Measurements from ENCODE around the gene KIF2C.
"Not testable (repeated sequence)": the region's sequence is repeated elsewhere in the genome, so short reads cannot be mapped to it uniquely, and the experiment has no call there.

The KIF2C gene

DNA sequence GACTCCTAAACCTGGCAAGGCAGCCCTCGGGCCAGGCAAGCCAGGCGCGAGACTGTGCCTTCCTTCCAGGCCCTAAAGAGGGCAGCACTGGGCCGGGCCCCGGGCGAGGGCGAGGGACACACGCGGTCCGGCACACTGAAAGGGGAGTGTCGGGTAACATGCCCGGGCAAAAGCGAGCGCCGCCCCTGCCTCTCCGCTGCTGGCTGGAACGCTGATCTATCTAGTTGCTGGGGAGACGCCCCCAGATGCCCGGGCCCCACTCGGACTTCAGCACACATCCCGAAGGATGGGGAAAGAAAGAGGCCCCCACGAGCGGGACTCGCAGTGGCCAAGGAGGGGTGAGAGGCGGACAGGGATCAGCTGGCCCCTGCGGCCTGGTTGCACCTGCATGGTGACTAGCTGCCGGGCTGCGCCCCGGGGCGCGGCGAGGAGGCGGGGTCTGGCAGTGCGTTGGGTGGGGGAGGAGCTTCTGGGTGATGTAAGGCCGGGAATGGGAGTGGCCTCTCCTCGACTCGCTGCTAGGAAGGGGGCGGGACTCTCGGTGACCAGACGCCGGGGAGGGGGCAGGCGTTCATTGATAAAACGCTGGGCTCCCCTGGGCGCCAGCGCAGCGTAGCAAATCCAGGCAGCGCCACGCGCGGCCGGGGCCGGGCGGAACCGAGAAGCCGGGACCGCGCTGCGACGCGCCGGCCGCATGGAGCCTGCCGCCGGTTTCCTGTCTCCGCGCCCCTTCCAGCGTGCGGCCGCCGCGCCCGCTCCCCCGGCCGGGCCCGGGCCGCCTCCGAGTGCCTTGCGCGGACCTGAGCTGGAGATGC, 60.3 kb downstream of the KIF2C start, which contains the start of gene PLK3:
TSS of gene PLK3 (plus strand) at position 608 of the 815 bp plus-strand sequence. CDS start at position 695, 87 bp downstream.
- peak; percentile 99 to 100 for DNase-seq

GRCh38 chr1:44801491-44802305, 62.1 kb downstream of the KIF2C start:
- peak; percentile 54 to 58 for DNase-seq

- peak in 1 of 2 donors; percentile 35 for DNase-seq
These were observed 62.8 kb downstream of the KIF2C start for GRCh38 chr1:44802306-44803061.

GRCh38 chr1:44803062-44803311, 63.4 kb downstream of the KIF2C start:
- DNase-seq = no peak

GRCh38 chr1:44803312-44804095, 63.9 kb downstream of the KIF2C start:
- DNase-seq = no peak

- no peak for DNase-seq
These were observed 65.8 kb downstream of the KIF2C start for GRCh38 chr1:44805311-44806024.

DNA sequence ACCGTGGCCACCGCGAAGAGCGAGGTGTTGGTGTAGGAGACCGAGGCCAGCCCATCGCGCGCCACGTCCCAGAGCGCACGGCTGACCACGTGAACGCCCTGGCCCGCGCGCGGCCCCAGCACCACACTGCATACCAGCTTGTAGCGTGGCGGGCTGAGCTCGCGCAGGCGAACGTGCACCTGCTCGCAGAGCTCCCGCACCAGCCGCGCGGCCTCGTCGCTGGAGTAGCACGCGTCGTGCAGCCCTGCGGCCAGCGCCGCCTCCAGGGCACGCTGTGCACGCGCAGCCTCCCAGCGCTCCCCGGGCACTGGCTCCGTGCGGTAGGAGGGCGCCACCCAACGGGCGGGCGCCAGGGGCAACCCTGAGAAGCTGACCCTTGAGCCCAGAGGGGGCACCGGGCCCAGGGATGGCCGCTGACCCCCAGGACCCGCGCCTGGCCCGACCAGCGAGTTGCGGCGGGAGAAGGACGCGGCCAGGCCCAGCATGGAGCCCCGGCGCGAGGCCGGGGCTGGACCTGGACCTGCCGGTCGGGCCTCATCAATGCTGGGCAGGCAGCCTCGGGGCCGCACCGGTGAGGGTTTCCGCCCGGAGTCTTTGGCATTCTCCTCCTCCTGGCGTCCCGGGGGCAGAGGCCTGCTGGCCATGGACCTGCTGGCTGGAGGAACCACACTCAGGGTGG, 66.5 kb downstream of the KIF2C start:
- no peak for DNase-seq

GRCh38 chr1:44806704-44807363, 67.2 kb downstream of the KIF2C start, which contains the start of gene DYNLT4:
TSS of gene DYNLT4 (minus strand) at chr1:44807351. CDS start at chr1:44806668, 683 bp downstream.
- no peak for DNase-seq

DNA sequence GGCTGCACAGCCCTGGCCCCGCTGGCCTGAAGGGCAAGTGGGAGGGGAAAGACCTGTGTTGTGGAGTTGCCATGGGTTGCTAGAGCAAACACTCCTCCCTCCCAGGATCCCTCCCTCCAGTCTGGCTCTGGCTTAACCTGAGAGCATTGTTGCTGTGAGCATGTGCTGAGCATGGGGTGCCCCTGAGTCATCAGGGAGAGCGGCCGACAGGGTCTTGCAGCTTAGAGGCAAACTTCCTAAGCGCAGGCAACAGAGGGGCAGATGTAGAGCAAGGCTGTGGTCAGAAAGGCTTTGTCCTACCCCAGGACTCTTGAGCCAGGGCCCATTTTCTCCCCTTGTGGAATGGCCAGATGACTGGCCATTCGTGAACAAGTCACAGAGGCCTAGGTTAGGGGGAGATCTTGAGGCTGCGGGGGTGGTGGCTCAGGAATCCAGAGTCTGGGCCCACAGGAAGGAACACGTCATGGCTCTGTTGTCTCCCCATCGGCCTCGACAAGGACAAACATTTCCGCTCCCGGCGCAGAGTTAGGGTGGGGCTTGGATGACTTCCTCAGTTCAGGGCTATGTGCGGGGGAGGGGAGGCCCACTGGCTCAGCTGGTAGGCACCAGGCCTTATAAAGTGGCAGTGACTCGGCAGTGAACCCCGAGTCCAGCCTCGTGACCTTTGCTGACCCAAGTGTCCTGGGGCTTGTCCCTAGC, 67.9 kb downstream of the KIF2C start:
- DNase-seq = peak; percentile 89 to 92

DNA sequence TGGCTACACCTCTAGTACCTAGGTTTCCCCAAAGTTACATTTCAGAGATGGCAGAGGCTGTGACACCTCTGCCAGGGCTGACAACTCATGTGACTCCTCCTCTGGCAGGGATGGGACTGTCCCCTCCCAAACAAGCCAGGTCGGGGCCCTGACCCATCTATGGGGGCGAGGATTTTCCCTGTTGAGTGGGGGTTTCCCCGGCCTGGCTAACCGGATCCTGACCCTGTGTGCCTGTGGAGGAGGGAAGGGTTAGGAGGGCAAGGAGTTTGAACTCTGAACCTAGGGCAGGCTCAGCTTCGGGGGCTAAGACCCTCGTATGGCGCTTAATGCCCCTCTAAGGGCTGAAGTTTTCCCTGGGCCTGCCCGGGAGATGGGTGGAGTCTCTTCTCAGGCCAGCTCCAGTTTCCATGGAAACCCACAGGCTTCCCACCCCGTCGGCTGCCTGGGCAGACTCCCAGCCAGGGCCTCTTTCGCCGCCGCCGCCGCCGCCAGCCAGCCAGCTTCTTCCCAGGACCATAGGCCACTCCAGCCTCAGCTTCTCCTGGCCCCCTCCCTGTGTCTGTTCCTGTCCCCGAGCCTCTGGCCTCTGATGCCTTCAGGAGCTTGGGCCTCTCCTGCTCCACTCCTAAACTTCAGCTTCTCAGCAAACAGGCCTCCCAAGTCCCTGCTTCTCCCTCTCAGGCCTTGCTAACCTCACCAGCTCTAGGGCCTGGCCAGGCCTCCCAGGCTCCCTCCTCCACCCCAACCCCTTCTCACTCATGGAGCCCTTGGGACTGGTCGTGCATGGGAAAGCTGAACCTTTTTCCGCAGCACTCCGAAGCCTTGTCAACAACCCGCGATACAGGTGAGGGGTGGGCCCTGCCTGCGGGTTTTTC, 68.7 kb downstream of the KIF2C start, which contains the start of gene BTBD19:
TSS of gene BTBD19 (plus strand) at position 461 of the 875 bp plus-strand sequence. CDS start at position 759, 298 bp downstream.
- DNase-seq = peak; percentile 76 to 85

DNA sequence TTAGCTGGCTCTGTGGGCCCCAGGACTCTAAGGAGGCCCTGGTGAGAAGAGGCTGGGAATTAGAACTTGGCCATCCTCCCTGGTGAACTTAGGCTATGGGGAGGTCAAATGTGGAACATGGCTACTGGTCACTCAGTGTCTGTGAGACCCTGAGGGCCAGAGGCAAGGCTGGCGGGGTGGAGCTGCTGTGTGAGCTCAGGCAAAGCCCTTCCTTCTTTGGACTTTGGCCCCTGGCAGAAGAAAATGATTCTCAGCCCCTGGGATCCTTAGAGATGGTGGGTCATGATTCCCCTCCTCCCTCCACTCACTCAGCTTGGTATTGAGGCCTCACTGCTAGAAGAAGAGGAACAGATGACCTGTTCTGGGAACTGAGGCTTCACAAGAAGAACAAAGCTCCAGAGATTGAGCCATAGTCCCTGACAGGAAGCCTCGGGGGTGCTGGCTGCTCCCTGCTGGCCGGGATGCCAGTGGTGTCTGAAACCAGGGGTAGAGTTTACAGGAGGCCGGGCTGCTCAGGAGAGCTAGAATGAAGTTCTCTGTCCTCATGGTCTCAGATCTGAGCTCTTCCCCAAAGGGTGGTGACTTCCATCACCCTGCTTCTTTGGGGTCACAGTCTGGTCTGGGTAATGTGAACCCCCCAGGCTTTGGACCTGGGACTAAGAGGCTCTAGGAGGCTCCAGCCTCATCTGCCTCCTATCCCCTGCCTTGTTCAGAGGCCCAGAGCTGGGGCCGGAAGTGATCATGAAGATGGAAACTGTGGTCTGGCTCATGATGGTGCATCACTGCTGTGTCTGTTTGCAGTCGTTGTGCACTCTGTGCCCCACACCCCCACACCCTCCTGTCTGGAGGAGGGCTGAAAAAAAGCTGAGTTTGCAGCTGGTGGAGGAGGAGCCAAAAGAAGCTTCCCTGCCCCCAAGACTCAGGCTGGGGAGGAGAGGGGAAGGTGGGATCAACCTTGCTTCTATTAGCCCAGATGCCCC, 69.6 kb downstream of the KIF2C start:
- peak; percentile 87 to 91 for DNase-seq

DNA sequence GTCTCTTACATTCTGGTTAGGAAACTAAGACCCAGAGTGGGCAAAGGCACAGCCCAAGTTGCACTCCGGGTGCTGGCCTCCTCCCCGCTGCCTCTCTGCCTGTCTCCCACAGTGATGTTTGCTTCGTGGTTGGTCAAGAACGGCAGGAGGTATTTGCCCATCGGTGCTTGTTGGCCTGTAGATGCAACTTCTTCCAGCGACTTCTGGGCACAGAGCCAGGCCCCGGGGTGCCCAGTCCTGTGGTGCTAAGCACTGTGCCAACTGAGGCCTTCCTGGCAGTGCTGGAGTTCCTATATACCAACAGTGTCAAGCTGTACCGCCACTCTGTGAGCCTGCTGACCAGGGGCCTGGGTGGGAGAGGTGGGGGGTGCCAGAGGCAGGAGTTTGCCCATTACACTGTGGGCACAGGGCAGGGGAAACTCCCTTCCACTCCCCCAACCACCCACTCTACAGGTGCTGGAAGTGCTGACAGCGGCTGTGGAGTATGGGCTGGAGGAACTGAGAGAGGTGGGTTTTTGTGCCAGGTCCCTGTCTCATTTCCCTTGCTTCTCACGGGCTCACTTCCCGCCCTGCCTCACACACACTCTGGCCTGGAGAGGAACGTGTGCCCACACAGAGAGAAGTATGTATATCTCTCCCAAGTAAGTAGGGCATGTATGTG, 70.6 kb downstream of the KIF2C start:
- DNase-seq = peak; percentile 53 to 56

GRCh38 chr1:44810762-44811105, 71.1 kb downstream of the KIF2C start:
- not testable (repeated sequence) for DNase-seq

- DNase-seq = no peak
These were observed 71.6 kb downstream of the KIF2C start for GRCh38 chr1:44811234-44811633.

GRCh38 chr1:44812822-44813543, 73.3 kb downstream of the KIF2C start:
- DNase-seq = no peak

GRCh38 chr1:44815926-44816325, 76.3 kb downstream of the KIF2C start:
- not testable (repeated sequence) for DNase-seq

Measured in activated CD4-positive, alpha-beta T cell treated with anti-CD3 and anti-CD28 coated beads for 4 hours (primary cell).